Stimulated activated naive B cell treated with anti-CD40 and anti-IgM and Interleukin-4, amounts not matched to agents 10 μg/mL and 1 μg/mL and 100 μg/mL, for 72 hours (primary cell): Measurements from ENCODE around the gene ZNF618.

ENCODE experiments used
- ATAC-seq, 2 donors: fragments of 150-1000 bp; cut with Tn5 transposase; replicated peaks; 2 replicates each; pipeline ENCODE4 v1.10.0; 2021; ENCODE audit warnings: moderate library complexity in 1 of 2
- DNase-seq: peaks from one replicate; pipeline ENCODE4 v3.0.0; 2021
- H3K27ac Mint-ChIP-seq: one replicate; pipeline ENCODE4 v1.8.0; 2022; ENCODE audit warnings: mild to moderate bottlenecking, mixed read lengths
- H3K27me3 Mint-ChIP-seq, 2 donors: one replicate each; pipeline ENCODE4 v1.8.0; 2022; ENCODE audit warnings: mixed read lengths in 2 of 2
- H3K36me3 Mint-ChIP-seq, 2 donors: one replicate each; pipeline ENCODE4 v1.8.0; 2022; ENCODE audit warnings: mixed read lengths in 2 of 2, mild to moderate bottlenecking in 1 of 2
- H3K4me1 Mint-ChIP-seq, 2 donors: one replicate each; pipeline ENCODE4 v1.8.0; 2022; ENCODE audit warnings: mixed read lengths in 2 of 2, mild to moderate bottlenecking in 1 of 2
- H3K4me3 Mint-ChIP-seq, 2 donors: one replicate each; pipeline ENCODE4 v1.8.0; 2022; ENCODE audit warnings: mild to moderate bottlenecking in 2 of 2, mixed read lengths in 2 of 2, moderate library complexity in 1 of 2
- H3K9me3 Mint-ChIP-seq, 2 donors: one replicate each; pipeline ENCODE4 v1.8.0; 2022; ENCODE audit warnings: mixed read lengths in 2 of 2, mild to moderate bottlenecking in 1 of 2

Gene ZNF618

DNA sequence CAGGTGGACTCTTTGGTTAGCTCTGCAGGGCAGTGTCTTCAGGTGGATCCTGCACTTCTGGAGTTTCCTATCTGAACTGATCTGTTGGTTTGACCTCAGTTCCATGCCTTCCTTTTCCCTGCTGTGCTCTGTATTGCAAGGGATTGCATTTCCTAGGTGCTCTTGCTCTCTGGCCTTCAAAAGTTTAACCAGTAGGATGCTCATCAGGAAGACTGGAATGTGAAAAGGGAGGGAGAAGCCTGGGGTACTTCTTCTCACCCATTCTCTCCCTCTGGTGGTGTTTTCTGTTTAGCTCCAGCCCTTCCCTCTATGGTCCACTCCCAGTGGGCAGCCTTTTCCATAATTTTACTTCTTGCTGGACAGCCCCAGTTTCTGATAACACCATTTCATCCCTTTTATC, 78.5 kb downstream of the ZNF618 start:
- no peak overlapping the region for H3K27ac Mint-ChIP-seq
- H3K27me3 Mint-ChIP-seq, result no peaks in the 10 kb centered on the region
- H3K4me3 Mint-ChIP-seq, result no peak overlapping the region
- DNase-seq, result no peak
- no peak for ATAC-seq
- H3K36me3 Mint-ChIP-seq, result peaks cover 0 to under 1% of the 10 kb centered on the region in 2 donors
- H3K9me3 Mint-ChIP-seq, result no peaks in the 10 kb centered on the region
- H3K4me1 Mint-ChIP-seq, result peaks cover 0 to 5% of the 10 kb centered on the region in 2 donors

DNA sequence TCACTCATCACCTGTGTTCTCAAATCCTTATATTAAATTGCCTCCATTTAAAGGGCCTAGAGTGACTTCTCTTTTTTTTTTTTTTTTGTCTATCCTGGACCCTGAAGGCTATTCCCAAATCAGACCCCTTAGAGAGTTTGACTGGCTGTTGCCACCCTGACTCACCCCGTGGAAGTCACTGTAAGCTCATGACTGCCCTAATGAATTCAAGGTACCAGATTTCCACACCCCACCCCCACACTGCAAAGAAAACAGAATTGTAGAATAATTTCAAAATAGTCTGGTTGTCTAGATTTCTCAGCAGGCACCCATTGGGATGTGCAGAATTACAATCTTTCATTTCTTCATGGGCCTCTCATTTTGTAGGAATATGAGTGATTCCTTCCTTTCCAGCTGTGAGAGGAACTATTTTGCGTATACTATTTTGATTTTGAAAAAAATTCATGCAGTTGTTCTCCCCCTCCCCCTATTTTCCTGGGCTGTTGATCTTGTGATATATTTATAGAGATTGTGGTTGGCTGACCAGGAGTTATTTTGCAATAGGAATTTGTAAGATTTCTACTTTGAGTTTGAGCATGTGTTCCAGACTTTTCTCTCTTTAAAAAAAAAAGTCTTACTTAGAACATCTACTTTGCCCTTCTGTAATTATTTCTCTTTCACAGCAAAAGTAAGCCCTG, 79.1 kb downstream of the ZNF618 start:
- ATAC-seq, result no peak
- Mint-ChIP-seq H3K4me3 (no peak overlapping the region), H3K9me3 (no peaks in the 10 kb centered on the region), H3K36me3 (no peaks in the 10 kb centered on the region), H3K27ac (no peak overlapping the region), H3K27me3 (no peaks in the 10 kb centered on the region), H3K4me1 (peaks cover 0 to 5% of the 10 kb centered on the region in 2 donors)
- no peak for DNase-seq

DNA sequence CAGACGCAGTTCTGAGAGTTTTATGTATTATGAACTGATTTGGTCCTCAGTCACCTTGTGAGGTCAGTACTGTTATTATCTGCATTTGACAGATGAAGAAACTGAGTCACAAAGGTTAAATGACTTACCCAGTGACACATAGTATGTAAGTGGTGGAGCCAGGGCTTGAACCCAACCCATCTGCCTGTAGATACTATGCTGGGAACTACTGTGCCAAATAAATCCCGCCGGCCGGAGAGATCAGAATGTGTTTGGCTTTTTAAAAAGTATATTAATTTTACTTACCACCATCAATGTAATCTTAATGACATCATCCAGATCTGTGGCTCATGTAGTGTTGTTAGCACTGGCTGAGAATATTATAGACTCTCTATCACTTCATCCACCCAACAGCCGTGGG, 80.8 kb downstream of the ZNF618 start:
- H3K4me3 Mint-ChIP-seq, result no peak overlapping the region
- H3K27me3 Mint-ChIP-seq, result no peaks in the 10 kb centered on the region
- H3K27ac Mint-ChIP-seq, result no peak overlapping the region
- ATAC-seq (no peak), DNase-seq (no peak)
- H3K4me1 Mint-ChIP-seq, result no peaks in the 10 kb centered on the region
- H3K36me3 Mint-ChIP-seq, result no peaks in the 10 kb centered on the region
- no peaks in the 10 kb centered on the region for H3K9me3 Mint-ChIP-seq

DNA sequence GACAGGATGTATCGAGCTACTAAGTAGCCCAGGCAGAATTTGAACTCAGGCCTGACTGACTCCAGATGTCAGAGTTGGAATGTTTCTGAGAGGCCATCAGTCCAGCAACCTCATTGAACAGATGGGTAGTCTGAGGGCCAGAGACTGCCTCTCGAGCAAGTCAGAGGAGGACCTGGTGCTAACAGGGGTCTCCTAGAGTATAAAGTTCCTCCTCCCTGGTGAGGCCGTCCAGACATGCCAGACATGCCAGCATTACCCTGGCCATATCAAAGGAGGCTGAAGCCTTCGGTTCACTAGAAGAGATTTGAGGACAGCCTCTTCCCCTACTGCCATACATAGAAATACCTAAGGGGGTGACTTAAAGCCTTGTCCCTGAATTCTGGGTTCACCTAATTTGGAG, 81.2 kb downstream of the ZNF618 start:
- Mint-ChIP-seq H3K4me1 (no peaks in the 10 kb centered on the region), H3K4me3 (no peak overlapping the region), H3K36me3 (no peaks in the 10 kb centered on the region), H3K27ac (no peak overlapping the region), H3K9me3 (no peaks in the 10 kb centered on the region), H3K27me3 (no peaks in the 10 kb centered on the region)
- no peak for DNase-seq
- ATAC-seq, result no peak

DNA sequence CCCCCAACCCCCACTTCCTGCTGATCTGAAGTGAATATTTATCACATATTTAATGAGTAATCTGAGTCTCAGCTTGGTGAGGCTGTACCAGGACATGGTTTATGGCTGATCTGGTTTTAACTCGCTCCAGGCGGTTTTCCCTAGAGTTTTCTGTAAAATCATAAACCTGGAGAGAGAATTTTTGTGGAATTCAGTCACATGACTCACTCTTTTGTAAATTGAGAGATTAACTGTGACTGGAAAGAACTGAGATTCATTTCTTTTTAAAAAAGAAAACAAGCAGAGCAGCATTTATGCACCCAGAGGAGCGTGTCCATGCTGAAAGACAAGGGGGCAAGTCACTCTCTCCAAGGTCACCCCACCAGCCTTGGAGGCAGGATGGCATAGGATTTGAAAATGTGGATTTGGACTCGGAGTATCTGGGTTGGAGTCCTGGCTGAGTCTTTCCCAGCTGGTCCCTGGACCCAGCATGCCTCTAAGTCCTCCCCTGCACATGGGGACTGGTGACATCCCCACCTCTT, 81.8 kb downstream of the ZNF618 start:
- Mint-ChIP-seq H3K36me3 (no peaks in the 10 kb centered on the region), H3K4me3 (no peak overlapping the region), H3K4me1 (no peaks in the 10 kb centered on the region), H3K9me3 (no peaks in the 10 kb centered on the region), H3K27me3 (no peaks in the 10 kb centered on the region), H3K27ac (no peak overlapping the region)
- ATAC-seq, result no peak
- no peak for DNase-seq

DNA sequence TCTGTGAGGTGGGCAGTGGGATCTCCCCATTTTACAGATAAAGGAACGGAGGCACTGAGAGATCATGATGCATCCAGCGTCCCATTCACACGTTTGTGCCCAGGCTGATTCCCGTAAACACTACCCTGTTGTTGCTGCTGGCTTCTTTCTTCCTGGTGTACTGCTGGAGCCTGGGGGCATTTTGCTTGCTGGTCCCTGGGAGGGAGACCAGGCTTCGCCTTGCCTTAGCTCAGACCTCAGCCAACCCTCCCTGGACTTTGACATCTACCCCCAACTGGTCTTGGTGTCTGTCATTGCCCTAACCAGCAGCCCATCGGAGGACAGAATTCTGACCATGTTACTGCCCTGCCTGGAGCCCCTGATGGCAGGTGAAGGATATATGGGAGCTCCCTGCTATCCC, 82.4 kb downstream of the ZNF618 start:
- H3K36me3 Mint-ChIP-seq, result no peaks in the 10 kb centered on the region
- DNase-seq, result no peak
- H3K27ac Mint-ChIP-seq, result no peak overlapping the region
- no peak for ATAC-seq
- H3K4me1 Mint-ChIP-seq, result no peaks in the 10 kb centered on the region
- H3K9me3 Mint-ChIP-seq, result no peaks in the 10 kb centered on the region
- no peaks in the 10 kb centered on the region for H3K27me3 Mint-ChIP-seq
- no peak overlapping the region for H3K4me3 Mint-ChIP-seq

DNA sequence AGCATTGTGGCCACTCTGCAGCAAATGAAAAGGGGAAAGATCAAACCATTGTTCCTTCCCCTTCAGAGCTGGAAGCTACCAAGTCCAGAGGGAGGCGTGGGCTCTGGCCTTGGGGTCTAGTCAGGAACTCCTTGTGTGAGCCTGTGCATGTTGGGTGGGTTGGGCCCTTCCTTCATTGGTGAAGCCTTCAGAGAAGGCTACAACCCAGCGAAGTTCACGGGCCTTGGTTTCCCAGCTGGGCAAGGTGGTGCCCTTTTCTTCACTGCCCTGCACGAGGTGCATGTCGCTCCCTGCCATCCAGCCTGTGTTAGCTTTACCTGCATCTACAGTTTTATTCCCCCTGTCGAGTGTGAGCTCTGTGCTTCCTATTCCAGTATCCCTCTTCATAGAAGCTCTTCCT, 84.7 kb downstream of the ZNF618 start:
- no peaks in the 10 kb centered on the region for H3K9me3 Mint-ChIP-seq
- no peak for ATAC-seq
- H3K4me3 Mint-ChIP-seq, result no peak overlapping the region
- no peaks in the 10 kb centered on the region for H3K4me1 Mint-ChIP-seq
- no peak overlapping the region for H3K27ac Mint-ChIP-seq
- no peaks in the 10 kb centered on the region for H3K36me3 Mint-ChIP-seq
- H3K27me3 Mint-ChIP-seq, result no peaks in the 10 kb centered on the region
- no peak for DNase-seq

DNA sequence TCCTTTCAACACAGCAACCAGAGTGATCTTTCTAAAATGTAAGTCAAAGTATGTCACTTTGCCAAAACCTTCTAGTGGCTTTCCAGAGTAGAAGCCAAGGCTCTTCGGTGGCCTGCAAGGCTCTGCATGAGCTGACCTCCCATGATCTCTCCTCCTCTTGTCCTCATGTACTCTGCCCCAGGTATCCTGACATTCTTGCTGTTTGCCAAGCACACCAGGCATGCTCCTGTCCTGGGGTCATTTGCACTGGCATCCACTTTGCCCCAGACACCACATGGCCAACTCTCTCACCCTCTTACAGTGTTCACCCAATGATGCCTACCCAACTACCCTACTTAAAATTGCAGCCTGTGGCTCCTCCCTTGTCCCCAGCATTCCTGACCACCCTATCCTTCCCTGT, 86.3 kb downstream of the ZNF618 start:
- no peak for DNase-seq
- ATAC-seq, result no peak
- Mint-ChIP-seq H3K4me1 (no peaks in the 10 kb centered on the region), H3K4me3 (no peak overlapping the region), H3K36me3 (no peaks in the 10 kb centered on the region), H3K27me3 (no peaks in the 10 kb centered on the region), H3K9me3 (no peaks in the 10 kb centered on the region), H3K27ac (no peak overlapping the region)

DNA sequence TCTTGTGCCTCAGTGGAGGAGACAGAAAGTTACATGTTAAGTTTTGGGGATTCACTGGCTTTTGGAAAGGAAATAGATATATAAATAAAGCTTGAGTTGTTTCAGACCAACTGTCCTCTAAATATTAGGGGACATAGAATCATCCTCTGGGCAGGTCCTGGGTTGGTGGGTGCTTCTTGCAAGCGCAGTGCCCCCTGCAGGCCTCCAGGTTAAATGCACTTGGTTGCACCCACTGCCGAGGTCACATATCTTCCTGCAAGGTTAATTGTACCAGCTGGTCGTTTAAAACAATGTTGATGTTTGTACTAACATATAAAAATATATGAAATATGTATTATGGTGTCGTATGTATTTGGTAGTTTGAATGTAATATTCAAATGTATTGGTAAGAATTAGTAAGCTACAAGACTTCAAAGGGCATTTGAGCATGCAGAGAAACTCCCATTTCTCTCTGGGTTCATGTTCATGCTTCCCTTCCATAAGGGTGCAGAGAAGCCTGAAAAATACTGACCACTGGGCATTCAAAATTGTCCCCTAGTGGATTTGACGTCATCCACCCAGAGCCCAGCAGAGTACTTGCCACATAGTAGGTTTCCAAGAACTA, 87.0 kb downstream of the ZNF618 start:
- Mint-ChIP-seq H3K27me3 (no peaks in the 10 kb centered on the region), H3K4me3 (no peak overlapping the region), H3K27ac (no peak overlapping the region), H3K4me1 (no peaks in the 10 kb centered on the region), H3K9me3 (no peaks in the 10 kb centered on the region), H3K36me3 (no peaks in the 10 kb centered on the region)
- peak; percentile 4 for DNase-seq
- peak; percentile 52 to 69 for ATAC-seq

DNA sequence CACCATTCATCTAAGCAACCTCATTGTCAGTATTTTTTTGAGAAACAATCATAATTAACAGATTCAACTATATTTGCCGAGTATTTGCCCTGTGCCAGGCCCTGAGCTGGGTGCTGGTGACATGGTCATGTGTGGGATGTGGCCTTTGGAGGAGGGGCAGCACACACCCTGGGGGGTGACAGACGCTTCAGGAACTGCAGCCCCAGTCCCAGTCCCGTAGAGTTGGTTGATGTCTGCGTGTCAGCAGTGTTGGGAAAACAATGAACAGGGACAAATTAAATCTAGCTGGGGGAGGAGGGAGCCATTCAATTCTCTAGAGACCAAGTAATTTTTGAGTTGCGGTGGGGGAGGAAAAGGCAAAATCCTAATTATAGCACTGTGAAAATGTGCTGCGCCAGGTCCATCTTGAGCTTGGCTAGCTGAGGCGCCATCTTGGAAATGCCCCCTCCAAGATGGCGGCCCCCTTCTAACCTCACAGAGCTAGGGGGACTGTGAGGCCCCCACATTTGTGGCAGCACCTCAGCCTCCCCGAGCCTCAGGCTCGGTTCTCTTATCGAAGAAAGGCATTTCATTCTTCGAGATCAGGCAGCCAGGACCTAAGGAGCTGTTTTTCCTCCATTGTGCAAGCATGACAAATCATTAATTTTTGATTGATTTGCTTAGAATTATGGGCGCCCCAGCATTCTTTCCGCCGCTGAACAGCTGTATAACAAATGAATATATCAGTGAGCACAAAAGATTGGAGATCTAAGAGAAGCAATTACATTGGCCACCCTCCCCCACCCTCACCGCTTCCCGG, 87.8 kb downstream of the ZNF618 start:
- Mint-ChIP-seq H3K9me3 (no peaks in the 10 kb centered on the region), H3K4me1 (no peaks in the 10 kb centered on the region), H3K4me3 (no peak overlapping the region), H3K27me3 (no peaks in the 10 kb centered on the region), H3K36me3 (no peaks in the 10 kb centered on the region), H3K27ac (no peak overlapping the region)
- no peak for ATAC-seq
- no peak for DNase-seq

DNA sequence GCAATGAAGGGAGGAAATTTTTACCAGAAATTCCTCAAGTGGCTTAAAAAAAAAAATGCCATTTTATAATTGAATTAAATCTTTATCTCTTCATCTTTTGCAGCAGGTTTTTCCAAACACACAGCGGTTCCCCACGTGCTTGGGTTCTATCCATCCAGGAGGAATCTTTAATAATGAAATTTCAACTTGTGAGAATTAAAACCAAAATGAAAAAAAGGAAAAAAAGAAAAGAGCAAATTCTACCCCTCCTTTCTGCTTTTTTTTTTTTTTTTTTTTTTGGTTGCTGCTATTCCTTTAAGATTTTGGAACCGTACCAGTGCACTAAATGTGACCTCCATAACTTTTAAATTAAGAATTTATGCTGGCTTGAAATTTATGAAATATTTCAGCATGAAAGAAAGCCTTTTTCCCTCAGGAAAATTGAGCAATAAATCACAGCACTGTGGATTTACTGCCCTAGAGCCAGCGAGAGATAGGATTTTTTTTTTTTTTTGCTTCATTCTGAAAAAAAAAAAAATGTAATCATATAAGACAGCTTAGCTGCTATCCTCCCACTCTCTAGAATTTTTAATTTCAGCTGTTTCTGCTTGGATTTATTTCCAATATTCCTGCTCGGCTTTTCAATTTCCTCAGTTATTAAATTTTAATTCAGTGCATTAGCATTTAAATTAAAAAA, 88.5 kb downstream of the ZNF618 start:
- DNase-seq, result no peak
- Mint-ChIP-seq H3K36me3 (peaks cover 3 to 7% of the 10 kb centered on the region in 2 donors), H3K27ac (no peak overlapping the region), H3K27me3 (no peaks in the 10 kb centered on the region), H3K4me3 (no peak overlapping the region), H3K9me3 (peaks cover 0 to 3% of the 10 kb centered on the region in 2 donors), H3K4me1 (no peaks in the 10 kb centered on the region)
- ATAC-seq, result no peak

DNA sequence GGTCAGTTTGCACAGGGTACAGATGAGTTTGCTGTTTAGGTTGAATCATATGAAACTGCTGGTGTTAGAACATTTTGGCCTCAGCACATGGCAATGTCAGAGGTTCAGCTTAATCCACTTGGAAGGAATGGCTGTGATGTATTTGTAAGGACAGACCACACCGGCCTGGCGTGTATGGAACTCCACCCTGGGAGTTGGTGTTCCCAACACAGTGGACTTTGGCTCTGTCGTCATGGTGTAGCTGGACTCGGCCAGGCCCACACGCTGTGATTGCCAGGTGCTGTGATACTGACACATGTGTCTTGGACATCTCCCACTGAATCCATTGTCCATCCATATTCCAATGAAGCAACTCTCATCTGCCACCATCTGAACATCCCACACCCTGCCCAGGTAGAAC, 90.3 kb downstream of the ZNF618 start:
- H3K27me3 Mint-ChIP-seq, result no peaks in the 10 kb centered on the region
- peaks cover 4 to 8% of the 10 kb centered on the region in 2 donors for H3K36me3 Mint-ChIP-seq
- no peaks in the 10 kb centered on the region for H3K4me1 Mint-ChIP-seq
- H3K9me3 Mint-ChIP-seq, result peaks cover 0 to 3% of the 10 kb centered on the region in 2 donors
- no peak overlapping the region for H3K27ac Mint-ChIP-seq
- ATAC-seq (no peak), DNase-seq (no peak)
- H3K4me3 Mint-ChIP-seq, result no peak overlapping the region

DNA sequence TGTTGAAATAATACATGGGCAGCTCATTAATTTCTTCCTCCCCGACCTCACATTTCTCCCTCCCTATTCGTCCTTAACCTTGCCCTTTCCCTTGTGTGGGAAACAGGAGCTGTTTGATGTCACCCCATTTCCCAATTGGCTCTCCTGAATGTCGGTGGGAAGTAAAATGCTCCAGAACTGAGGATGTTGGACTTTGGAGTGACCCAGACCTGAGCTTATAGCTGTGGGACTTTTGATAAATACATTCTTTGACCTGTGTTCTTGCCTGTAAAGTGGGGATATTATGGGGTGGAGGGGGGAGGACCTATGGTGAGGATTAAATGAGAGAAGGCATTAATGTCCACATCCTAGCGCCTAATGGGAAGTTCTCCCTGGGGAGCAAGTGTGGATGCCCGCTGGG, 91.3 kb downstream of the ZNF618 start:
- peaks cover 4 to 8% of the 10 kb centered on the region in 2 donors for H3K36me3 Mint-ChIP-seq
- no peak overlapping the region for H3K4me3 Mint-ChIP-seq
- no peaks in the 10 kb centered on the region for H3K27me3 Mint-ChIP-seq
- DNase-seq (no peak), ATAC-seq (no peak)
- no peak overlapping the region for H3K27ac Mint-ChIP-seq
- H3K4me1 Mint-ChIP-seq, result no peaks in the 10 kb centered on the region
- H3K9me3 Mint-ChIP-seq, result peaks cover 0 to 3% of the 10 kb centered on the region in 2 donors

DNA sequence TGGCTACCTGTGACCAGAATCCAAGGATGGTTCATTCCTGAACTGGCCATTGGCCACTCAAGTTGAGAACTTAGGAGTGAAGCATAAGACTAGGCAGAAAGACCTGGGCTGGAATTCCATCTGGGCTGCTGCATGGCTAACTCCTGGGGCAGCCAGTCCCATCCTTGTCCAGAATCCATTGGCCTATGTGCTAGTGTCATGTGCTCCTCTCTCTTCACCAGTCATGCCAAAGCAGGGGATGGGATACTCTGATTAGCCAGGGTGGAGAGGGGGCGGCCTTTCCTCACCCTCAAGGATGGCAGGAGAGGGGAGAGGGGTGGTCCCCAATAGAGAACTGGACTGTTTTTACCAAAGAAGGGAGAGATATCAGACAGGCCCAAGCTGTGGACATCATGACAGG, 93.2 kb downstream of the ZNF618 start:
- Mint-ChIP-seq H3K4me1 (no peaks in the 10 kb centered on the region), H3K27ac (no peak overlapping the region), H3K36me3 (peaks cover 4 to 8% of the 10 kb centered on the region in 2 donors), H3K27me3 (no peaks in the 10 kb centered on the region), H3K4me3 (no peak overlapping the region), H3K9me3 (peaks cover 0 to 3% of the 10 kb centered on the region in 2 donors)
- ATAC-seq (no peak), DNase-seq (no peak)
